Osteocyte (in vitro differentiated cells): ENCODE results near the gene ABHD5. TPM values are rescaled to one million over a fixed set of nuclear protein-coding genes. Genes with fewer than 3 reads are reported as not detected.

Experiments
- DNase-seq: peaks from one replicate; pipeline ENCODE4 v3.0.0; 2021; ENCODE audit warnings: mixed read lengths; ENCODE audit not compliant: unreplicated experiment; ENCODE audit errors: extremely low spot score
- H3K27ac Mint-ChIP-seq: one replicate; pipeline ENCODE4 v1.8.0; 2021; ENCODE audit warnings: mild to moderate bottlenecking, mixed read lengths; ENCODE audit not compliant: unreplicated experiment
- H3K27me3 Mint-ChIP-seq: one replicate; pipeline ENCODE4 v1.8.0; 2021; ENCODE audit warnings: mixed read lengths; ENCODE audit not compliant: unreplicated experiment
- H3K36me3 Mint-ChIP-seq: one replicate; pipeline ENCODE4 v1.8.0; 2021; ENCODE audit warnings: mixed read lengths; ENCODE audit not compliant: unreplicated experiment
- H3K4me1 Mint-ChIP-seq: one replicate; pipeline ENCODE4 v1.8.0; 2021; ENCODE audit warnings: mixed read lengths; ENCODE audit not compliant: unreplicated experiment
- H3K4me3 Mint-ChIP-seq: one replicate; pipeline ENCODE4 v1.8.0; 2021; ENCODE audit warnings: mild to moderate bottlenecking, moderate library complexity, mixed read lengths; ENCODE audit not compliant: unreplicated experiment
- H3K9me3 Mint-ChIP-seq: one replicate; pipeline ENCODE4 v1.8.0; 2021; ENCODE audit warnings: mixed read lengths; ENCODE audit not compliant: unreplicated experiment
- CTCF ChIP-seq: fragments of 200-600 bp; sonication (generic); IDR thresholded peaks from 2 replicates; pipeline ENCODE4 v1.5.0; 2021; ENCODE audit warnings: antibody characterized with exemption, mild to moderate bottlenecking, moderate library complexity
- total RNA-seq: library from RNA; stranded (reverse); gene quantifications from 2 replicates; pipeline ENCODE4 v1.2.1, GENCODE V29; 2021

ABHD5 gene
- total RNA-seq, 1 donor from 2014 or later, result 10.2 TPM

DNA sequence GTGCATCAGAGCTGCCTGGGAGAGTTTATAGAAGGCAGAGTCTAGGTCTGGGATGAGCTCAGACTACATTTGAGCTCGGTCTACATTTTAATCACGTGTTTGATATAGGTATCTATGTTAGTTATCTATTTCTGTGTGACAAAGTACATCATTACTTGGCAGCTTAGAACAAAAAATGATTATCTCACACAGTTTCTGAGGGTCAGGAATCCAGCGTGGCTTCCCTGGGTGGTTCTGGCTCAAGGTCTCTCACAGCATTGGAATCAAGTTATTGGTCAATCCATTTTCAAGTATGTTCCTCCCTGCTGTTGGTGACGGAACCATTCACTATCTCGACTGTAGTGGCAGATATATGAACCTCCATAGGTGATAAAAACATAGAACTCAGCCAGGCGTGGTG, 71.7 kb downstream of the ABHD5 start:
- Mint-ChIP-seq H3K27ac (no peak overlapping the region), H3K4me1 (peaks cover 13% of the 10 kb centered on the region), H3K4me3 (no peak overlapping the region), H3K27me3 (no peaks in the 10 kb centered on the region), H3K36me3 (no peaks in the 10 kb centered on the region), H3K9me3 (no peaks in the 10 kb centered on the region)
- DNase-seq, result no peak
- no peak for TF ChIP-seq CTCF

GRCh38 chr3:43764056-43764455, 73.3 kb downstream of the ABHD5 start:
- DNase-seq, result no peak
- no peaks in the 10 kb centered on the region for H3K9me3 Mint-ChIP-seq
- no peak for TF ChIP-seq CTCF
- H3K27ac Mint-ChIP-seq, result no peak overlapping the region
- H3K27me3 Mint-ChIP-seq, result no peaks in the 10 kb centered on the region
- no peak overlapping the region for H3K4me3 Mint-ChIP-seq
- peaks cover 11% of the 10 kb centered on the region for H3K4me1 Mint-ChIP-seq
- H3K36me3 Mint-ChIP-seq, result no peaks in the 10 kb centered on the region

DNA sequence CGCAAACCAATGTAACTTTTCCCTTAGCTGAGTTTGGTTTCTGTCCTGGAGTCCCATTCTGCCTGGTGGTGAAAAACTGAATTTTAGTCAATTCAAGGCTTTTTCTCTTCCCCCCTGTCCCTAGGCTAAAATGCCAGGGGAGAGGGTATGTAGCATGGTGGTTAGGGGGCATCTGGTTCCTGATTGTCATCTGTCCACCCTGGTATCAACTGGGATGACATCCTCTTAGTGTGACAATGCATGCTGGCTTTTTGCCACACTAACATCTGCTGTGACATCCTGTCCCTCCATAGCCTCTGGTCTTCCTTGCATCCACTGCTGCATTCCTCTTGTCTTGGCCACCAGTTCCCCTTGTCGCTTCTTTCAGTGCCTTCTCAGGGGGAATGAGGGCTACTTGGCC, 73.7 kb downstream of the ABHD5 start:
- Mint-ChIP-seq H3K9me3 (no peaks in the 10 kb centered on the region), H3K4me1 (peaks cover 11% of the 10 kb centered on the region), H3K36me3 (no peaks in the 10 kb centered on the region), H3K27ac (no peak overlapping the region), H3K27me3 (no peaks in the 10 kb centered on the region), H3K4me3 (no peak overlapping the region)
- DNase-seq, result no peak
- TF ChIP-seq CTCF, result no peak

GRCh38 chr3:43765521-43765971, 74.8 kb downstream of the ABHD5 start:
- Mint-ChIP-seq H3K9me3 (no peaks in the 10 kb centered on the region), H3K4me3 (no peak overlapping the region), H3K36me3 (no peaks in the 10 kb centered on the region), H3K4me1 (peaks cover 8% of the 10 kb centered on the region), H3K27ac (no peak overlapping the region), H3K27me3 (no peaks in the 10 kb centered on the region)
- DNase-seq, result no peak
- TF ChIP-seq CTCF, result no peak

- Mint-ChIP-seq H3K27me3 (no peaks in the 10 kb centered on the region), H3K36me3 (no peaks in the 10 kb centered on the region), H3K4me3 (no peak overlapping the region), H3K4me1 (peaks cover 8% of the 10 kb centered on the region), H3K9me3 (no peaks in the 10 kb centered on the region), H3K27ac (no peak overlapping the region)
- no peak for DNase-seq
- no peak for TF ChIP-seq CTCF
Measured at GRCh38 chr3:43766672-43767465, 76.1 kb downstream of the ABHD5 start.
